22Rv1 (cell line): ENCODE results near the gene SPAG17.

Experiments
- CTCF ChIP-seq: fragments of 450-650 bp; IDR thresholded peaks from 2 replicates; pipeline ENCODE4 v1.5.1; 2017; ENCODE audit warnings: mild to moderate bottlenecking
- ZFX ChIP-seq: fragments of 450-650 bp; IDR thresholded peaks from 2 replicates; pipeline ENCODE4 v1.6.1; 2017; ENCODE audit warnings: antibody characterized with exemption, borderline replicate concordance

- TF ChIP-seq CTCF (no peak), ZFX (no peak)
Observed at GRCh38 chr1:118158924-118159323, 26.1 kb downstream of the SPAG17 start.
